ENCODE measurements around the gene DNLZ.

DNLZ gene

DNA sequence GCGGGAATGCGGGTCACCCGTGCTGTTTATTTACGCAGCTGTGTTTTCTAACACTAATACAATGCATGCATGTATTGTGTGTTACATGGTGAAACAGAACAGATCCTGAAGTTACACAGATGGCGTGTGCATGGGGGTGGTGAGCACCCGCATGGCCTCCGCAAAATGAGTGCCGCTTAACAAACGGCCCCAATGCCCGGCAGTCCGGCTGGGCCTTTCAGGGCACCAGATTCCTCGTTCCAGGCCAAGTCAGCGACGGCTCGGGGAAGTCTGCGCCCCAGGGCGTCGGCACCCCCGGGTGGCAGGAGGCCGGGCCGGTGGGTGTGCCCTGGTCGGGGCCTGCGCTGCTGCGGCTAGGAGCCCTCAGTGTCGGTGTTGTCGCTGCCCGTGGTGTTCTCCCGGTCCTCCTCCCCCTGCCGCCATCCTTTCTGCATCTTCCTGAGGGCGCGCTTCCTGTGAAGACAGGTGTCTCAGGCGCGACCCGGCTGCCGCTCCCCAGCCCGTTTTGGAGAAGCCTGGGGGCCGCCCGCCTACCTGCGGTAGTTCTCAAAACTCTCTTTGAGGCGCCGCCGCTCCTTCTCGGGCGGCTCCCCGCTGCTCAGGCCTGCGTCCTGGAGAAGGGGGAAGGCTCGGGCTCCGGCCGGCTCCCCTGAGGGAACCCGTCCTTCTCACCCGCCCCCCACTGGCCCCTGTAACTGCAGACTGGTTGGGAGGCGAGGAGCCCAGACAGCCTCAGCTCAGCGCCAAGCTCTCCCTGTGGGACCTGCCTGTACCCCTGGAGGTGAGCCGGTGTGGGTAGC is 605 bp upstream of the DNLZ start:
- TF ChIP-seq CTCF (IDR thresholded peaks at IDR 0.05; ENCODE audit: insufficient read depth, low read length, poor library complexity, severe bottlenecking), result no peak
- Histone ChIP-seq H3K4me3 (replicated peaks; ENCODE audit: low read depth, low read length) (no peak overlapping the region), H3K36me3 (ENCODE audit: control insufficient read depth, insufficient read depth, low read length) (no peaks in the 10 kb centered on the region; the same call in 1 of the 2 replicates), H3K27me3 (replicated peaks; ENCODE audit: control insufficient read depth, insufficient read depth, low read length) (no peaks in the 10 kb centered on the region)
- DNase-seq (ENCODE audit: extremely low read depth, insufficient read length), result no peak

DNA sequence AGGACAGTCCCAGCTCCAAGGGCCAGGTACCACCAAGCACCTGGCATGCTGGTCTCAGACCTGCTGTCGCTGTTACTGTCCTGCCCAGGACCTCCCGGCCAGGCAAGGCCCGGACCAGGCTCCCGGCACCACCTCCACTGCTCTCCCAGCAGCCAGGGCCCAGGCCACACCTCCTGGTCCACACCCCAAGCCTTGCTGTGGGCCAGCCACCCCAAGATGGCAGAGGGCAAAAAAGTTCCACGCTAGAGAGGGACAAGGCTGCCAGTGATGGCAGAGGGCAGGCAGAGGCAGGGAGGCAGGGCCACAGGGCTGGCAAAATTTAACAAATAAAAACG is 1.1 kb downstream of the DNLZ start:
- Histone ChIP-seq H3K36me3 (ENCODE audit: control insufficient read depth, insufficient read depth, low read length) (no peaks in the 10 kb centered on the region), H3K4me3 (replicated peaks; ENCODE audit: low read depth, low read length) (no peak overlapping the region), H3K27me3 (replicated peaks; ENCODE audit: control insufficient read depth, insufficient read depth, low read length) (no peaks in the 10 kb centered on the region)
- no peak for DNase-seq (ENCODE audit: extremely low read depth, insufficient read length)
- no peak for TF ChIP-seq CTCF (IDR thresholded peaks at IDR 0.05; ENCODE audit: insufficient read depth, low read length, poor library complexity, severe bottlenecking)

- no peak for TF ChIP-seq CTCF (IDR thresholded peaks at IDR 0.05; ENCODE audit: insufficient read depth, low read length, poor library complexity, severe bottlenecking)
- Histone ChIP-seq H3K27me3 (replicated peaks; ENCODE audit: control insufficient read depth, insufficient read depth, low read length) (no peaks in the 10 kb centered on the region), H3K4me3 (replicated peaks; ENCODE audit: low read depth, low read length) (no peak overlapping the region), H3K36me3 (ENCODE audit: control insufficient read depth, insufficient read depth, low read length) (no peaks in the 10 kb centered on the region)
- no peak for DNase-seq (ENCODE audit: extremely low read depth, insufficient read length)
These were observed 1.6 kb downstream of the DNLZ start for GRCh38 chr9:136361754-136362449.

- Histone ChIP-seq H3K27me3 (replicated peaks; ENCODE audit: control insufficient read depth, insufficient read depth, low read length) (no peaks in the 10 kb centered on the region), H3K36me3 (ENCODE audit: control insufficient read depth, insufficient read depth, low read length) (no peaks in the 10 kb centered on the region), H3K4me3 (replicated peaks; ENCODE audit: low read depth, low read length) (no peak overlapping the region)
- DNase-seq (ENCODE audit: extremely low read depth, insufficient read length), result no peak
- no peak for TF ChIP-seq CTCF (IDR thresholded peaks at IDR 0.05; ENCODE audit: insufficient read depth, low read length, poor library complexity, severe bottlenecking)
These were observed 2.3 kb downstream of the DNLZ start for GRCh38 chr9:136361047-136361753.

- no peak for DNase-seq (ENCODE audit: extremely low read depth, insufficient read length)
- no peaks in the 10 kb centered on the region; the same call in 1 of the 2 replicates for H3K27me3 ChIP-seq (replicated peaks; ENCODE audit: control insufficient read depth, insufficient read depth, low read length)
- no peak overlapping the region for H3K4me3 ChIP-seq (replicated peaks; ENCODE audit: low read depth, low read length)
- TF ChIP-seq CTCF (IDR thresholded peaks at IDR 0.05; ENCODE audit: insufficient read depth, low read length, poor library complexity, severe bottlenecking), result no peak
- no peaks in the 10 kb centered on the region for H3K36me3 ChIP-seq (ENCODE audit: control insufficient read depth, insufficient read depth, low read length)
These were observed 3.5 kb downstream of the DNLZ start for GRCh38 chr9:136359774-136360718.

Data from GM06990 (cell line).